IMR-90 (cell line): ENCODE data around the gene CDH13. TPM values are rescaled to one million over a fixed set of nuclear protein-coding genes. Genes with fewer than 3 reads are reported as not detected.

Experiments used
- ATAC-seq: fragments of 200-7000 bp; cut with Tn5 transposase; 2 replicates; pipeline ENCODE4 v1.9.1; 2020; ENCODE audit warnings: low read depth, mild to moderate bottlenecking, moderate library complexity
- BruUV-seq: library from RNA; stranded (reverse); fragments of 400-500 nt; replicated peaks from 2 replicates; lab custom pipeline; 2021; lab: Mats Ljungman, UMichigan
- CTCF ChIA-PET: fragments of 300-600 bp; formaldehyde crosslinking; extraction: SDS; loops from one replicate; lab custom pipeline; 2021; ENCODE audit warnings: antibody characterized with exemption; lab: Yijun Ruan, JAX
- POLR2A ChIA-PET: fragments of 300-600 bp; sonication (Branson Sonifier 250); formaldehyde crosslinking; loops from one replicate; lab custom pipeline; 2022; ENCODE audit warnings: antibody characterized with exemption; ENCODE audit not compliant: unreplicated experiment; lab: Charles Lee
- DNase-seq: peaks from one replicate; pipeline ENCODE4 v3.0.0; 2013
- H2AFZ ChIP-seq: replicated peaks from 2 replicates; pipeline ENCODE3; 2013; ENCODE audit warnings: low read length, mild to moderate bottlenecking; ENCODE audit not compliant: poor library complexity
- H2AK5ac ChIP-seq: 2 replicates; pipeline ENCODE4 v1.6.1; 2013; ENCODE audit warnings: low read depth, low read length, inconsistent platforms
- H2AK9ac ChIP-seq: replicated peaks from 2 replicates; pipeline ENCODE3; 2013; ENCODE audit warnings: mild to moderate bottlenecking, low read depth, low read length, moderate library complexity; ENCODE audit not compliant: poor library complexity
- H2BK120ac ChIP-seq: 2 replicates; pipeline ENCODE4 v1.6.1; 2013; ENCODE audit warnings: low read depth, low read length, inconsistent platforms
- H2BK15ac ChIP-seq: 3 replicates; pipeline ENCODE4 v1.6.1; 2013; ENCODE audit warnings: low read depth, low read length, inconsistent platforms
- H2BK20ac ChIP-seq: 2 replicates; pipeline ENCODE4 v1.6.1; 2013; ENCODE audit warnings: low read depth, mild to moderate bottlenecking, inconsistent platforms, low read length, moderate library complexity
- H2BK5ac ChIP-seq: 2 replicates; pipeline ENCODE4 v1.6.1; 2013; ENCODE audit warnings: mild to moderate bottlenecking, low read depth, low read length, inconsistent platforms; ENCODE audit not compliant: poor library complexity, severe bottlenecking
- H3K14ac ChIP-seq: replicated peaks from 2 replicates; pipeline ENCODE4 v1.6.1; 2013; ENCODE audit warnings: low read depth, low read length, inconsistent platforms
- H3K18ac ChIP-seq: 2 replicates; pipeline ENCODE4 v1.6.1; 2013; ENCODE audit warnings: low read depth, low read length, control low read depth
- H3K23ac ChIP-seq: 2 replicates; pipeline ENCODE4 v1.6.1; 2013; ENCODE audit warnings: low read depth, low read length, inconsistent platforms
- H3K27ac ChIP-seq: 2 replicates; pipeline ENCODE4 v1.5.1; 2013; ENCODE audit warnings: mild to moderate bottlenecking, control low read depth, low read length; ENCODE audit not compliant: insufficient read depth
- H3K27me3 ChIP-seq: 2 replicates; pipeline ENCODE4 v1.6.1; 2013; ENCODE audit warnings: low read length; ENCODE audit not compliant: control insufficient read depth, insufficient read depth
- H3K36me3 ChIP-seq: 2 replicates; pipeline ENCODE4 v1.6.1; 2013; ENCODE audit warnings: low read length, mixed read lengths; ENCODE audit not compliant: control insufficient read depth, insufficient read depth
- H3K4ac ChIP-seq: 2 replicates; pipeline ENCODE4 v1.6.1; 2013; ENCODE audit warnings: low read depth, low read length, inconsistent platforms
- H3K4me1 ChIP-seq: 2 replicates; pipeline ENCODE4 v1.6.1; 2013; ENCODE audit warnings: low read length, mixed read lengths; ENCODE audit not compliant: control insufficient read depth, insufficient read depth
- H3K4me2 ChIP-seq: 2 replicates; pipeline ENCODE4 v1.6.1; 2013; ENCODE audit warnings: low read depth, mild to moderate bottlenecking, control low read depth, low read length, moderate library complexity
- H3K4me3 ChIP-seq: 2 replicates; pipeline ENCODE4 v1.5.1; 2013; ENCODE audit warnings: low read depth, mild to moderate bottlenecking, control low read depth, low read length, moderate library complexity; ENCODE audit not compliant: insufficient read depth
- H3K56ac ChIP-seq: 2 replicates; pipeline ENCODE4 v1.6.1; 2013; ENCODE audit warnings: low read length, inconsistent platforms; ENCODE audit not compliant: insufficient read depth; ENCODE audit errors: extremely low read depth
- H3K79me1 ChIP-seq, 2 experiments: 2 replicates each; pipeline ENCODE4 v1.6.1; 2013; ENCODE audit warnings: low read length in 2 of 2, inconsistent platforms in 1 of 2, low read depth in 1 of 2
- H3K9ac ChIP-seq: 2 replicates; pipeline ENCODE4 v1.6.1; 2013; ENCODE audit warnings: low read depth, low read length, control low read depth
- H3K9me1 ChIP-seq: 2 replicates; pipeline ENCODE4 v1.6.1; 2013; ENCODE audit warnings: low read length, inconsistent platforms; ENCODE audit not compliant: insufficient read depth
- H3K9me3 ChIP-seq: 2 replicates; pipeline ENCODE4 v1.6.1; 2013; ENCODE audit warnings: low read length; ENCODE audit not compliant: control insufficient read depth, insufficient read depth
- H4K20me1 ChIP-seq: 2 replicates; pipeline ENCODE4 v1.6.1; 2013; ENCODE audit warnings: low read length, inconsistent platforms; ENCODE audit not compliant: insufficient read depth
- H4K5ac ChIP-seq: 2 replicates; pipeline ENCODE4 v1.6.1; 2013; ENCODE audit warnings: mild to moderate bottlenecking, low read depth, low read length, control low read depth
- H4K8ac ChIP-seq, 2 experiments: 2 replicates each; pipeline ENCODE4 v1.6.1; 2013; ENCODE audit warnings: low read depth in 2 of 2, low read length in 2 of 2, control low read depth in 1 of 2, inconsistent platforms in 1 of 2
- H4K91ac ChIP-seq: 2 replicates; pipeline ENCODE4 v1.6.1; 2013; ENCODE audit warnings: low read depth, low read length, inconsistent platforms; ENCODE audit not compliant: insufficient read depth
- CEBPB ChIP-seq: IDR thresholded peaks from 2 replicates; pipeline ENCODE4 v1.6.1; 2012; ENCODE audit warnings: low read depth, low read length, improper control_type of control experiment
- CTCF ChIP-seq: conservative IDR thresholded peaks from 2 replicates; pipeline ENCODE4 v1.5.1; 2012; ENCODE audit warnings: mild to moderate bottlenecking, low read depth, low read length, improper control_type of control experiment
- FOS ChIP-seq: fragments of 150-350 bp; IDR thresholded peaks from 2 replicates; pipeline ENCODE4 v1.6.1; 2016; ENCODE audit warnings: low read depth, low read length
- POLR2A ChIP-seq: IDR thresholded peaks from 2 replicates; pipeline ENCODE4 v1.6.1; 2012; ENCODE audit warnings: mild to moderate bottlenecking, low read depth, low read length
- WGBS, 2 experiments: methylation state at CpG; one replicate each; pipeline versions ENCODE4 v1.1.5 to v1.1.7; 2013; ENCODE audit warnings: missing lambda C conversion rate in 2 of 2; ENCODE audit not compliant: insufficient read length in 1 of 2; ENCODE audit errors: extremely low coverage in 2 of 2; 5-methylcytosine and 5-hydroxymethylcytosine counted together
- dilution Hi-C: fragments of 300-500 bp; cut with HindIII; formaldehyde crosslinking; loops from one replicate; pipeline ENCODE4 v1.14.3; 2018; ENCODE audit warnings: low sequenced_read_pairs; ENCODE audit not compliant: unreplicated experiment
- in situ Hi-C: fragments of 300-500 bp; cut with MboI; formaldehyde crosslinking; loops from 3 replicates; pipeline ENCODE4 v1.14.3; 2019; ENCODE audit warnings: low sequenced_read_pairs, inconsistent platforms, mixed read lengths
- intact Hi-C: fragments of 100-400 bp; cut with micrococcal nuclease; formaldehyde crosslinking; loops from 2 replicates; pipeline ENCODE4 v1.10.0; 2022
- polyA plus RNA-seq, 3 experiments: library from polyadenylated mRNA; depleted of rRNA; stranded (reverse); fragments of >200 nt; gene quantifications; 2 replicates each; pipeline ENCODE4 v1.2.3, GENCODE V29; 2012; ENCODE audit warnings: low replicate concordance in 1 of 3
- total RNA-seq: library from RNA; depleted of rRNA; stranded (reverse); fragments of >200 nt; gene quantifications from 2 replicates; pipeline ENCODE4 v1.2.3, GENCODE V29; 2012

Gene CDH13
- total and polyA plus RNA-seq, 2 of the 4 experiments (the other 2 are of a cell fraction), result 61.6 to 74.7 TPM

GRCh38 chr16:83794860-83795554, 1168.2 kb downstream of the CDH13 start:
- Histone ChIP-seq H3K4me3 (no peak overlapping the region), H3K79me1 (no peaks in the 10 kb centered on the region), H2AK5ac (no peak overlapping the region), H3K4me1 (no peaks in the 10 kb centered on the region), H3K56ac (no peak overlapping the region), H3K9me1 (no peaks in the 10 kb centered on the region), H4K20me1 (no peaks in the 10 kb centered on the region), H3K4ac (no peak overlapping the region), H2BK15ac (no peak overlapping the region), H2BK20ac (no peak overlapping the region), H4K91ac (no peak overlapping the region), H3K9me3 (no peaks in the 10 kb centered on the region), H3K27me3 (no peaks in the 10 kb centered on the region), H4K5ac (no peak overlapping the region), H3K18ac (no peak overlapping the region), H3K36me3 (no peaks in the 10 kb centered on the region), H3K23ac (no peak overlapping the region), H2BK5ac (no peak overlapping the region), H2AFZ (no peak overlapping the region), H2AK9ac (no peak overlapping the region), H3K14ac (no peak overlapping the region), H2BK120ac (no peak overlapping the region), H3K9ac (no peak overlapping the region), H4K8ac (no peak overlapping the region), H3K4me2 (no peak overlapping the region), H3K27ac (no peak overlapping the region)
- intact Hi-C loops, result no loop called here
- POLR2A ChIA-PET, result no interaction called here
- DNase-seq, result no peak
- CTCF ChIA-PET, result no interaction called here
- WGBS, 2 experiments, result 93% methylated on average over 2 of the region's 10 CpGs; no CpG with 5 or more reads in 1 of the 2 experiments
- TF ChIP-seq CTCF, result no peak
- TF ChIP-seq POLR2A, result no peak
- no peak for TF ChIP-seq FOS
- no peak for TF ChIP-seq CEBPB
- in situ Hi-C loops, result no loop called here
- dilution Hi-C loops, result no loop called here
- ATAC-seq, result no peak
- BruUV-seq, result no TSS peak
